GM21786 (cell line): Measurements from ENCODE around the gene MYT1.

Experiments
- ATAC-seq: cut with Tn5 transposase; IDR thresholded peaks from one replicate; pipeline ENCODE4 v1.9.1; 2021; ENCODE audit not compliant: unreplicated experiment

MYT1 gene

GRCh38 chr20:64188682-64189529, 24.7 kb downstream of the MYT1 start:
- no peak for ATAC-seq

DNA sequence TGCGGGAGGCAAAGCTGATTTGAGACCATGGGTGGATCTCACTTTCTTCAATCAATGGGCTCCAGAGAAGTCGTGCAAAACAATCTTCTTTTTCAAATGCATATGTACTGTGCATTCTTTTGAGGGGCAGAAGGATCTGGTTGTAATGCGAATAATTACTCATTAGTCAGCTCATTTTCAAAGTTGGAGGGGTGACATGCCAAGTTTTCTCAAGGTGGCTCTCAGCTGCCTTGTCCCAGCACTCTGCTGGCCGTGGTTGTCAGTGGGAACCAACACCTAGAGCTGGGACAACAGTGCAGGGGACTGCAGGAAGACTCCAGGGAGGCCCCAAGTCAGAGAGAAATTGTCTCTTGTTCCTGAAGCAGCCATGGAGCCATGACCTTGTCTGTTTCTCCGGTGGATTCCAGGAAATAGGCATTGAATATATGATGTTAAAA, 25.3 kb downstream of the MYT1 start:
- no peak for ATAC-seq

DNA sequence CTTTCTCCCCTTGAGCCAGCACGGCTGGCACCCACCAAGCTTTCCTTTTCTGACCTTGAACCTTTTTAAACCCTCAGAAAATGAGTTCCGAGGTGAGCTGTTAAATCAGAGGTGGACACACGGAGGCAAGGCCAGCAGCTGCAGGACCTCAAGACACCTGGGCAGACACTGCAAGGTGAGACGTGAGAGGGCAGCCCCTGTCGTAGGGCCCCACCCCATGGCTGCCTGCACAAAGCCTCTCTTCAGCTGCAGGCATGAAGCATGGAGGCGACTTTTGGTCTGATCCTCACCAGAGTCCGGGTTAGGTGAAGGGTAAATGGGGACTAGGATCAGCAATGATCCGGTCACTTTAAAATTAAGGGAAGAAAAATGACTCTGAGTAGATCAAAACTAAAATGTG, 25.7 kb downstream of the MYT1 start:
- no peak for ATAC-seq

GRCh38 chr20:64191002-64191401, 26.8 kb downstream of the MYT1 start:
- no peak for ATAC-seq

DNA sequence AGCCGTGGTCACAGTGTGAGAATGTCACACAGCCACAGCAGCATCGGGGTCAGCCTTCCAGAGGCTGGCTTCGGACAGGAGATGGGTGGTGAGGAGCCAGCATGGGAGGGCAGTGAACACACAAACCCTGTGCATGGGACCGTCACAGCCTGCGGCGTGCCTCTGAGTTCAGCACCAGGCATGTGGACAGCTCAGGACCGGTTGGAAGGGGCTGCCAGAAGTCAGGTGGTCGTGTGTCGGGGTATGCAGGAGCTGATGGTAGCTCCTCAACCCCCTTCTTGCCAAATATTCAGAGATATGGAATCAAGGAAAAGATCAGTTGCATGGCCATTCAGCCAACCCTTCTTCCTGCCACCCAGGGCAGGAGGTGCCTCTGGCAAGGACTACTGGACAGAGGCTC, 28.2 kb downstream of the MYT1 start:
- no peak for ATAC-seq

- no peak for ATAC-seq
These were observed 28.8 kb downstream of the MYT1 start for GRCh38 chr20:64193058-64193457.

DNA sequence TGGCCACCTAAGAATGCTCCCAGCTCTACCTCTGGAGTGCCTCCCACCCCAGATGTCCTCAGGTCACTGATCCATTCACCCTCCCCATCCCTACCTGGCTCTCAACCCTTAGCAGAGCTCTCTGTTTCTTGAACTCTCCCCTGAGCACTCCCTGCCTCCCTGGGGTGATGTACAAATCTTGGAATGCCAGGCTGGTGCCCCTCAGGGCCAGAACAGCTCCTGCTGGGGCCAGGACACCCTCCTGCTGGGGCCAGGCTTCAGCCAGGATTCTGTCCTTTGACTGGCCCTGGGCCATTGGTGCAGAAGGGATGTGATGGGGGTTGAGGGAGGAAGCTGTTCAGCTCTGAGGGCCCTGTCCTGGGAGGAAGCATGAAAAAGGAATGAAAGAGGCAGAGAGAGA, 30.0 kb downstream of the MYT1 start:
- no peak for ATAC-seq

- no peak for ATAC-seq
These were observed 32.1 kb downstream of the MYT1 start for GRCh38 chr20:64196309-64196708.

DNA sequence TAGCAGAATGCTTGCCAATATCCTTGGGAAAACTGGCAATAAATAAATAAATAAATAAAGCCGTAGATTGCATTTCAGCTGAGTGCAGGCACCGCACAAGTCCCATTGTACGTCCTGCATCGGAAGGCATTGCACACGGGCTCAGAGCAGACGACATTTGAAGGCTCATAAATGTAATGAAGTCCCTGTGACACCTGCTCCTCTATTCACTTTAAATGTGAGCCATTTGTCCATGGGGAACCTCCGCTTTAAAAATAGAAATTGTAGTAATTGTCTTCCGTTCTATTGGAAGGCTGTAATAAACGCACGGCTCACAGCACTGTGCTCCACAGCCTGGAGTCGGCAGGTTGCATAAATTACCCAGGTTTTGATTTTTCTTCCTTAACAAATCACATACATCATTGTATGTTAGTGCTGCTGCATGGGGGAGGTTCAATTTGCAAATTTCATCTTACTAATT, 32.6 kb downstream of the MYT1 start:
- ATAC-seq = no peak

DNA sequence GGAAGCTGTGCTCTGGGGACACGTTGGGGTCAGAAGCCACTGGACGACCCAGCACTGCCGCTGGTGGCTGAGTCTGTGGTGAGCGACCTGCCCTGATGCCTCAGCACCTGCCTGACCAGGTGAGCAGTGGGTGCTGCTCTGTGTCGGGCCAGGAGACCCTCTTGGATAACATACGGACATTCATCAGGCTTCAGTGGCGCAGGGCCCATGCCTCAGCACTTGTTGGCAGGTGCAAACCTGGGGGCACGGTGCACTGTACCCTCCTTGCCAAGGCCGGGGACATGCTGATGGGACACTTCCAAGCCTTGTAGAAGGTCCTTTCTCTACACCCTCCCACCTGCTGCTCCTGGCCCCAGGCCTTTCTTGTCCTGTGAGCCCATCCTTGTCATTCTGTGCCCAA, 34.1 kb downstream of the MYT1 start:
- ATAC-seq = no peak

DNA sequence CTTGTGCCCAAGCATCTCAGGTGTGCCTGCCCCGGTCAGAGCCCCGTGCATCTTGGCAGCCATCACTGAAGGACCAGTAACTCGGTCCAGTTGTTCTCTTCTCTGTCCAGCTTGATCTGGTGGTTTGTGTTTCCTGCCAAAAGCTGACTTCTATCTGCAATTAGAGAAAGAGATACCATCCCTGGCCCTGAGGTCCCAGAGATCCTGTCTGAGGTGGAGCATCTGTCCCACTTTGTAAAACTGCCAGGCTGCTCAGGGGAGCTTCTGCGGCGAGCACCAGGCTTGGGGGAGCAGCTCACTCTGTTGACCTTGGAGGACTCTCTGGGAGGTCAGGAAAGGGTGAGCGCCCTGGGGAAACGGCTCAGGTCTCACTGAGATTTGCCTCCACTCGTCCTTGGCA, 35.1 kb downstream of the MYT1 start:
- no peak for ATAC-seq

- ATAC-seq = no peak
These were observed 36.5 kb downstream of the MYT1 start for GRCh38 chr20:64200740-64201139.

- ATAC-seq = no peak
These were observed 37.4 kb downstream of the MYT1 start for GRCh38 chr20:64201653-64202052.

DNA sequence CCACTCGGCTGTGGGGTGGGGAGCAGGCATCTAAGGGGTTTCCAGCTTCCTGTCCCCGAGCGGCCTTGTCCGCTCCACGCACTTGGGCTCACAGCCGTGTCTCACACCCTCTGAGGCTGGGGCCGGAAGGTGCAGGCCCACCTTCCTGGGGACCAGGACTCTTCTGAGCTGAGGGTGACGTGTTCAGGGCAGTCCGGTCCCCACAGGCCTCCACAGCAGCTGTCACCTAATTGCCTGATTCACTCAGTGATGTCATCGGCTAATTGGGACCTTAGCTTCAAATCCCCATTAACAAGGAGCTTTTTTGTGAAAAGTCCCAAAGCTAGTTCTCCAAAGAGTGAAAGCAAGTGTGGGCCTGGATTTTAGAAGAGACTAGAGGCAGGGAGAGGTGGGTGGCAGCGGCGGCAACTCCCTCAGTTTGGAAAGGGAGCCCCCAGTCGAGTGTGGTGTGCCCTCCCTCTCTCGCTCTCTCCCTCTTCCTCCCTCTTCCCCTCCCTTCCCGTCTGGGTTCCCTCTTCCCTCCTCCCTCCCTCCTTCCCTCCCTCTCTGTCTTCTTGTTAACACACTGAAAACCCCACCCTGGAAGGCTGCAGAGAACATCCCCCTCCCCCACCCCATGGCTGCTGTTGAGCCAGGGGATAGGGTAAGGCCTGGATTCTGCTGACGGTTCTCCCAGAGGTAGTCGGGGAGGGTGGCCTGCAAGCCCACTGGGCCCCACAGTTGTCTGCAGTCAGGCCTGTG, 39.0 kb downstream of the MYT1 start:
- ATAC-seq = no peak

DNA sequence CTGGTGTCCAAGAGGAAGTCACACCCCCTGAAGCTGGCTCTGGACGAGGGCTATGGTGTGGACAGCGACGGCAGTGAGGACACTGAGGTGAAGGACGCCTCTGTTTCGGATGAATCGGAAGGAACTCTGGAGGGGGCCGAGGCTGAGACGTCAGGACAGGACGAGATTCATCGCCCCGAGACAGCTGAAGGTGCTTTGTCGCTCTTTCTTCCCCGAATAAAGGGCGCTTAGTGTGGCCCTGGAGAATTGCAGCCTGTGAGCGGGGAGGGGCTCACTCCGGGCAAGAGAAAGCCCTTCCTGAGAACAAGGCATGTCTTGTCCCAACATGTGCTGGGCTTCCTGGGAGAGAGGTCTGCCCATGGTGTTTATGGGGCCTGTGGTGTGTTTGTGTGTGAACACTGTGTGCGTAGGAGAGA, 41.4 kb downstream of the MYT1 start:
- ATAC-seq = no peak

GRCh38 chr20:64206614-64207013, 42.4 kb downstream of the MYT1 start:
- ATAC-seq = no peak

DNA sequence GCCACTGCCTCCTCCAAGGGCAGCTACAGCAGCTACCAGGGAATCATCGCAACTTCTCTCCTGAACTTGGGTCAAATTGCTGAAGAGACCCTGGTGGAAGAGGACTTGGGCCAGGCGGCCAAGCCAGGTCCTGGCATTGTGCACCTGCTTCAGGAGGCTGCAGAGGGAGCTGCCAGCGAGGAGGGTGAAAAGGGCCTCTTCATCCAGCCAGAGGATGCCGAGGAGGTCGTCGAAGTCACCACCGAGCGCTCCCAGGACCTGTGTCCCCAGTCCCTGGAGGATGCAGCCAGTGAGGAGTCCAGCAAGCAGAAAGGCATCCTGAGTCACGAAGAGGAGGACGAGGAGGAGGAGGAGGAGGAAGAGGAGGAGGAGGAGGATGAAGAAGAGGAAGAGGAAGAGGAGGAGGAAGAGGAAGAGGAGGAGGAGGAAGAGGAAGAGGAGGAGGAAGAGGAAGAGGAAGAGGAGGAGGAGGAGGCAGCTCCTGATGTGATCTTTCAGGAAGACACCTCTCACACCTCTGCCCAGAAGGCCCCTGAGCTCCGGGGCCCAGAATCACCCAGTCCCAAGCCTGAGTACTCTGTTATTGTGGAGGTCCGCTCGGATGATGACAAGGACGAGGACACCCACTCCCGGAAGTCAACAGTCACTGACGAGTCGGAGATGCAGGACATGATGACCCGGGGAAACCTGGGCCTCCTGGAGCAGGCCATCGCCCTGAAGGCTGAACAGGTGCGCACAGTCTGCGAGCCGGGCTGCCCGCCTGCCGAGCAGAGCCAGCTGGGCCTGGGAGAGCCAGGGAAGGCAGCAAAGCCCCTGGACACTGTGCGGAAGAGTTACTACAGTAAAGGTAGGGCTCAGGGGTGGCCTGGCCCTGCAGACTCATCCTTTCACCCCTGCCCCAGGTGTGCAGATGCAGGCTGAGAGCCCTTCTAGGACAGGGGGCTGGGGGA, 43.7 kb downstream of the MYT1 start:
- no peak for ATAC-seq

DNA sequence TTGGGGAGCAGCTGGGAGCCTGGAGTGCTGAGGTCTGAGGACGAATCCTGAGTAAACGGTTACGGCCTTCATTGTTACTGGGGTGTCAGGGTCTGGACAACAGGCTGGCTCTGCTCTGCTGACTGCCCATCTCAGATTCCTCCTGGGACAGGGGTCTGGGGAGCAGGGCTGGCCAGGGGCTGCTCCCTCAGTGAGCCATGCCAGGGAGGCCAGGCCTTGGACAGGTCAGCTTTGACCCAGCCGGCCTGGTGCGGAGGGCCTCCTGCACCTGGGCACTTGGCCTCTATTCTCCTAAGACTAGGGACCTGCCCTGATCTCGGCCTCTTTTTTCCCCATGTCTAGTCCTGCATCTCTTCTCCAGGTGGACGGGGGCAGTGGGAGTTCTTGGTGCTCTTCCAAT, 44.9 kb downstream of the MYT1 start:
- ATAC-seq = no peak

DNA sequence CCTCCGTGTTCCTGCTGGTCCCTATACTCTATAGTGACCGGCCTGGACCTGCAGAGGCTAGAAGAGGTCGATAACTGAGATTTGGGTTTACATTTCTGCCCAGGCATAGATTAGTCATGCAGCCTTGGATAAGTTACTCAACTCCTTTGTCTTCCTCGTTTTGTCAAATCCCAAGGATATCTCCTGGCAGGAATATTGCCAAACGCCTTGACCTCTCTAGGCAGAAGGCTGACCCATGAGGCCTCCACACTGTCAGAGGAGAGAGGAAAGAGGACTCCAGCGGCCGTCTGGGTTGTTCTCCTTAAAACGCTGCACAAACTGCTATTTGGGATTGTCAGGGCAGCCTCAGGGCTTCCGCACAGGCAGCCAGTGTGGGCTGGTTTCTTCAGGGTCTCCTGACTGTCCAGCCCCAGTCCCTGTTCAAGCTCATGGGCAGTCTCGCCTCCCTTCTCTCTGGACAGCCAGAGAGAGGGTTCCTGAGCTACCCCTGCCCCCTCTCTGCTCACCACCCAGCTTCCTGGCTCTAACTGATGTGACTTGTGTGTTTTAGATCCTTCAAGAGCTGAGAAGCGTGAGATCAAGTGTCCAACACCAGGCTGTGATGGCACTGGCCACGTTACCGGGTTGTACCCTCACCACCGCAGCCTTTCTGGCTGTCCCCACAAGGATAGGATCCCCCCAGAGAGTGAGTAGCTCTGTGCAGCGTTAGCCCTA, 46.6 kb downstream of the MYT1 start:
- no peak for ATAC-seq

DNA sequence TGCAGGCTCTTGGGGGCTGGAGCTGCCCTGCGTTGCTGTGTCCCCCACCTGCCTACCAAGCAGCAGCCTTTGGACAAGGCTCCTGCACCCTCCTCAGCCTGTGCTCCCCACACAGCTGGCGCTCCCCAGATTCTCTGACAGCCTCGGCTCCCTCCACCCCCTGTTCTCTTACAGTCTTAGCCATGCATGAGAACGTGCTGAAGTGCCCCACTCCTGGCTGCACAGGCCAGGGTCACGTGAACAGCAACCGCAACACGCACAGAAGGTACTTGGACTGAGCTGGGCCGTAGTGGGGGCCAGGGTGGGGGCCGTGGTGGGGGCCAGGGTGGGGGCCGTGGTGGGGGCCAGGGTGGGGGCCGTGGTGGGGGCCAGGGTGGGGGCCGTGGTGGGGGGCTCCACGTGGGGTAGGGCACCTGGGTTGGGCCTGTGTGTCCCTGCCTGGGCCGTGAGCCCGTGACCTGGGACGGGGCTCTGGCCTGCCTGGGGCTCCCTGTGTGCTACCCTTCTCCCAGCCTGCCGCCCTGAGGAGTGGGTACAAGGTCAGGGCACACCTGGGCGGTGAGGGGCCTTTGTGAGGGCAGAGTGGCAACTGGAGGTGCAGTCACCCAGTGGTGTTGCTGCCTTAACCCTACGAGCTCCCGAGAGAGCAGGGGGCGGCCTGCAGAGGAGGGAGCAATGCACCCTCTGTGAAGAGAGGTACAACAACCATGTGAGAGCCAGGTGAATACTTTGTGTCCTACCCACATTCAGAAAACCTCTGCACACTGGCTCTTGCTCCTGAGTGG, 47.8 kb downstream of the MYT1 start:
- ATAC-seq = no peak
